KG1 (cell line): Measurements from ENCODE around the gene GDF15.
"Not testable (repeated sequence)": the region's sequence is repeated elsewhere in the genome, so short reads cannot be mapped to it uniquely, and the experiment has no call there.

ENCODE experiments used
- DNase-seq: peaks from one replicate; lab custom pipeline; 2025; lab: John Stamatoyannopoulos, UW

Gene GDF15

DNA sequence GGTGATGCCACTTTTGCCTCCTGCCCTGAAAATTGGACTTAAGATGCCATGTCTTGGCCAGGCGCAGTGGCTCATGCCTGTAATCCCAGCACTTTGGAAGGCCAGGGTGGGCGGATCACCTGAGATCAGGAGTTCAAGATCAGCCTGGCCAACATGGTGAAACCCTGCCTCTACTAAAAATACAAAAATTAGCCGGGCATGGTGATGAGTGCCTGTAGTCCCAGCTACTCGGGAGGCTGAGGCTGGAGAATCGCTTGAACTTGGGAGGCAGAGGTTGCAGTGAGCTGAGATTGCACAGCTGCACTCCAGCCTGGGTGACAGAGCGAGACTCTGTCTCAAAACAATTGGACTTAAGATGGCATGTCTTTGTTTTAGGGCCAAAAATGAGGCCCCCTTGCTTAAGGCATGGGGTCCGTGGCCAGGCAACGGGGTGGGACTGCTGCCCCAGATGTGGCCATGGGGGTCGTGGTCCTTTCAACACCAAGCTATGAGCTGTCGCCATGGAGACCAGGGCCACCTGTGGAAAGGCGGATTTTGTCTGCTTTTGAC lies 21.6 kb upstream of the GDF15 start:
- not testable (repeated sequence) for DNase-seq

DNA sequence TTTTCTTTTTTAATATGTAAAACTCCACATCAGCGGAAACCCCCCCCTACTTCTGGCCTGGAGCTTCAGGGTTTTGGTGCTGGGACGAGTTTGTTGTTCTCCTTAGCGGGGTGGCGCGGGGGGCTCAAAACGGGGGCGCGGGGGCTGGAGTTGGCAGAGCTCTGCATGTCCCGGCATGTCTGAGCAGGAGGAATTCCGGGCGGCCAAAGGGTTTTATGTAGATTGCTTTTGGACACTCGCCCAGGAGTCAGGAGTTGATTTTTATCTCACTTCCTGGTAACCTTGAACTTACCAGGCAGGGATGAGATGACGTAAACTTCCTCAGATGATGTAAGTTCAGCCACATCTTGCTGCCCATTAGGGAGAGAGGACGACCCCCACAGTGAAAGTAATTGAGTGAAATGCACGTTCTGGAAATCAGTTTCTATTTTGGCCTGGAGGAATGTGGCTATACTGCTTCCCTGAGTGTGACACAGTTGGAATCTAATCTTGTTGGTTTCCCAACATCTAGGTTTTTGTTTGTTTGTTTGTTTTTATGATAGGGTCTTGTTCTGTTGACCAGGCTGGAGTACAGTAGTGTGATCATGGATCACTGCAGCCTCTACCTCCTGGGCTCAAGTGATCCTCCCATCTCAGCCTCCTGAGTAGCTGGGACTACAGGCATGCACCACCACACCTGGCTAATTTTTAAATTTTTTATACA lies 21.0 kb upstream of the GDF15 start:
- DNase-seq: no peak

DNA sequence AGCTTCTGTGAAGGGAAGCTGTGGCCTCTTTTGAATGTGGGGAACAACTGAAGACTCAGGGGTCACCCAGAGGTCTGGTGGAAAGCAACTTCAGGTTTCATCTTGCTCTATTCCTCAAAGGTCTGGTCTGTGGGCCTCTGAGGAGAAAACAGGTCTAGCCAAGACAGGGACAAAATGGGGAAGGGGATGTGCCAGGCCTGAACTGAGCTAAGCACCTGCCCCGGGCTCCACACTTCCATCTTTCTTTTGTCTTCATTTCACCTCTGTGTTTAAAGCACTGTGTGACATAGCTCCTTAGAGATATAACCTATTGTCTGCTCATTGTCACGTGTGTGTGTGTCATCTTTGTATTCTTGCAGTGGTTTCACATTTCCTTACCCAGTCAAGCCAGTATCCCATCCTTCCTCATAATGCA lies 19.9 kb upstream of the GDF15 start:
- no peak for DNase-seq

DNA sequence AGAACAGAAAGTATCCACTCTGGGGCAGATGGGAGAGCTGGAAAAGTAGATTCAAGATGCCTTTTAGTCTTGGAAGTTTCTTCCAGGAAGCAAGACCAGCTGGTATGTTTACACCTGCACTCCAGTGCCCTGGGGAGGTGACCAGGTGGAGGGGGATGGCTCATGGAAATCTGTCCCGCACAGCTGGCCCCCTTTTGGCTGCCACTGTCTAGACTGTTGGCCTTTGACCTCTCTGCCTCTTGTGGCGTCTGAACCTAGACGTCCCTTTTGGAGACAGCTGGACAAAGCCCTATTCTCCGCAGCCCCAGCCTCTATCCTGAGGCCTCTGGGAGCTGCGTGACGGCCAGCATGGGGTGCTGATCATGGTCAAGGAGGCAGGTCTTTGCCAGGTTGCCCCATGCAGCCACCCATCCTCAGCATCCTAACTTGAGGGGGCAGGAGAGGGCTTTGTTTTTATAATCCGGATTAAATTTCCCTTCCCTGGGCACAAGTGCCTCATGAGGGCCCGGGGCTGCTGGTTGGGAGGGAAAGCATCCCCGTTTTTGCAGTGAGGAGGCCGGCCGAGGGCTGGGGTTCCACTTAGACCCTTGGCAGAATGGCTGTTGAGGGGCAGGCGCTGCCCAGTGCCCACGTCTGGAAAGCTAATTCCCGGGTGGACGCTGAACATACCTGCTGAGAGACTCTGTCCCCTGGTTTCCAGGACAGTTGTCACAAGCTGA lies 17.3 kb upstream of the GDF15 start:
- DNase-seq: no peak

DNA sequence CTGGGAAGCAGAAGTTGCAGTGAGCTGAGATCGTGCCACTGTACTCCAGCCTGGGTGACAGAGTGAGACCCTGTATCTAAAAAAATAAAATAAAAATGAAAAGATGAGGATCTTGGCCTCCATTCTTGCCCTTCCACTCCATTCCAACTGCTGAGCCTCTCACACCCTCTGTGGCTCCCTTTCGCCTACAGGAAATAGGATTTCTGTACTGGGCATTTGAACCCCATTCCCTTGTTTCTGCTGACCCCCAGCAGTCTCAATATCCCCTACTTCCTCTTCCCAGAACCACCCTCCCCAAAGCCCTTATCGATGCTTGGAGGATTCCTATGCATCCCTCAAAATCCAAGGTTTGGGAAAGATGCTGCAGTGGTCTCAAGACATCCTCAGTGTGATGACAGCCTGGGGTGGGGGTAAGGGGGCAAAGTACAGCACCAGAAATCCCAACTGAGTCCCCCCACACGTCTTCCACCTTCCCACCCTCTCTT lies 12.5 kb upstream of the GDF15 start:
- no peak for DNase-seq

DNA sequence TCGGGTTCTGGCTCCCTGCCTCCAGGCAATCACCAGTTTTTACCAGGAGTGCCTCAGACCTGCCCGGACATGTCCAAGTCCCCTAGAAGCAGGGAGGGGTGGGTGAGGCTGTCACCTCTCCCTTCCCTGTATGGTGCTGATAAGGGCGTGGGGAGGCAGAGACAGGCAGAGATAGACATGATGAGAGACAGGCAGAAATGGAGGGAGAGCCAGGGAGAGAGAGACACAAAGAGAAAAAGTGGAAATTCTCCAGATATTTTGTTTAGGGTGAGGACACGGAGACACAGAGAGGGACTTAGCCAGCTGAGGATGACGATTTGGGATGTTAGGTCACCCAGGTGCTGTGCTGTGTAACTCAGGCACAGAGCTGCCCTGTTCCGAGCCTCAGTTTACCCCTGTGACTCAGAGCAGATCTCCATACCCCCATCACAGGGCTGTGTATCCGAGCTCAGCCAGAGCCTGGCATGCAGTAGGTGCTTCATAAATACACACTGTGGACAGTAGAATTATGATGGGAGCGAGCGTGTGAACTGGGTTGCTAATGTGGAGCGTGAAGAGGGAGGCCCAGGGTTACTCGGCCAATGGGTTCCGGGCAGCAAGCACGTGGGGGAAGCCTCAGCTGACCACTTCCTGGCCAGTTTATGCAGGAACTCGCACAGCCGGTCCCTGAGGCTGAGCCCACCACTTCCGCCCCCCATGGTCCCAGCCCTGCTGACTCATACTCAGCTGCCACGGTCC lies 11.9 kb upstream of the GDF15 start:
- DNase-seq: peak; percentile 85

DNA sequence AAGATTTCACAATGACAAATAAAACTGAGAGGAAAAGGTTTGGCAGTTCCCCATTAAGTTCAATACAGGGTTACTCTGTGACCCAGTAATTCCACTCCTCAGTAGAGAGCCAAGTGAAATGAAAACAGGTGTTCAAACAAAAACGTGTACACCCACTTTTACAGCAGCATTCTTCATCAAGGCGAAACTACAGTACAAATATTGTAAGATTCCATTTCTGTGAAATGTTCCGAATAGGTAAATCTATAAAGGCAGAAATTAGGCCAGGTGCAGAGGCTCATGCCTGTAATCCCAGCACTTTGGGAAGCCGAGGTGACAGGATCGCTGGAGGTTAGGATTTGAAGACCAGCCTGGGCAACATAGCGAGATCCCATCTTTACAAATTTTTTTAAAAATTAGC lies 8.9 kb upstream of the GDF15 start:
- DNase-seq: no peak

DNA sequence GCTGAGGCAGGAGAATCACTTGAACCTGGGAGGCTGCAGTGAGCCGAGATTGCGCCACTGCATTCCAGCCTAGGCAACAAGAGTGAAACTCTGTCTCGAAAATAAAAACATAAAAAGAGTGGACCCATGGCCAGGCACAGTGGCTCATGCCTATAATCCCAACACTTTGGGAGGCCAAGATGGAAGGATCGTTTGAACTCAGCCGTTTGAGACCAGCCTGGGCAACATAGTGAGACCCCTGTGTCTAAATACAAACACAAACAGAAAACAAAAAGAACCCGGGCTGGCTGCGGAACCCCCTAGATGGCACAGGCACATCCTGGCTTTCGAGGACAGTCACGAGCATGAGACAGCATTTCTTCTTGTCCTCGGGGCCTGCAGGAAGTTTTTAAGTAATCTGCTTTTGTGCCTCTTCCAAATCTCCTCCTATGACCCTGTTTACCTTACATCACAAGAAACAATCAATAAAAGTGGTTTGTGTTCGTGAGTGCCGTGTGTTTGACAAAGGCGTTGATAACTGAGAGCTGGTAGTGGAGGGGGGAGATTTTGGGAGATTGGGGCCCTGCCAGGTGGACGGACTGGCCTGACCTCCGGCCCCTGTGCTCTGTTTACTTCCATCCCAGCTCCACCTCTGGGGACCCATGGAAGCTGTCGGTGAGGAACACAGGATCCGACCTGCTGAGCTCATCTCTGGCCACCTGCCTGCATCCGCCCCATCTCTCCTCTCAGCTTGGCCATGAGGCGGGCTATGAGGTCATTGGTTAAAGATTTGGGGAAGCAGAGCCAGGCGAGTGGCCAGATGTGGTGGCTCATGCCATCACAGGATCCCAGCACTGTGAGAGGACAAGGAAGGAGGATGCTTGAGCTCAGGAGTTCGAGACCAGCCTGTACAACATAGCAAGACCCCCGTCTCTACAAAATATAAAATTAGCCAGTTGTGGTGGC lies 5.9 kb upstream of the GDF15 start:
- no peak for DNase-seq

DNA sequence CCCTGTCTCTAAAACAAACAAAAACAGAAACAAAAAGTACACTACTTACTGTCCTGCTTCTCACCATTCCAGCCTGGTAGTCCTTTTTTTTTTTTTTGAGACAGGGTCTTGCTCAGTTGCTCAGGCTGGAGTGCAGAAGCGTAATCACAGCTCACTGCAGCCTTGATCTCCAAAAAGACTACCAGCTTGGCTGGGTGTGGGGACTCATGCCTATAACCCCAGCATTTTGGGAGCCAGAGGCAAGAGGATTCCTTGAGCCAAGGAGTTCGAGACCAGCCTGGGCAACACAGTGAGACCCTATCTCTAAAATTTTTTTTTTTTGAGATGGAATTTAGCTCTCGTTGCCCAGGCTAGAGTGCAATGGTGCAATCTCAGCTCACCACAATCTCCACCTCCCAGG lies 5.1 kb upstream of the GDF15 start:
- no peak for DNase-seq

DNA sequence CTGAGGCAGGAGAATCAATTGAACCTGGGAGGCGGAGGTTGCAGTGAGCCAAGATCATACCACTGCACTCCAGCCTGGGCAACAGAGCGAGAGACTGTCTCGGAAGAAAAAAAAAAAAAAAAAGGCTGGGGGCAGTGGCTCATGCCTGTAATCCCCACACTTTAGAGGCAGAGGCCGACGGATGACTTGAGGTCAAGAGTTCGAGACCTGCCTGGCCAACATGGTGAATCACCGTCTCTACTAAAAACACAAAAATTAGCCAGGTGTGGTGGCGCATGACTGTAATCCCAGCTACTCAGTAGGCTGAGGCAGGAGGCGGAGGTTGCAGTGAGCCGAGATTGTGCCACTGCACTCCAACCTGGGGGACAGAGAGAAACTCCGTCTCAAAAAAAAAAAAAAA lies 2.3 kb upstream of the GDF15 start:
- DNase-seq: not testable (repeated sequence)

DNA sequence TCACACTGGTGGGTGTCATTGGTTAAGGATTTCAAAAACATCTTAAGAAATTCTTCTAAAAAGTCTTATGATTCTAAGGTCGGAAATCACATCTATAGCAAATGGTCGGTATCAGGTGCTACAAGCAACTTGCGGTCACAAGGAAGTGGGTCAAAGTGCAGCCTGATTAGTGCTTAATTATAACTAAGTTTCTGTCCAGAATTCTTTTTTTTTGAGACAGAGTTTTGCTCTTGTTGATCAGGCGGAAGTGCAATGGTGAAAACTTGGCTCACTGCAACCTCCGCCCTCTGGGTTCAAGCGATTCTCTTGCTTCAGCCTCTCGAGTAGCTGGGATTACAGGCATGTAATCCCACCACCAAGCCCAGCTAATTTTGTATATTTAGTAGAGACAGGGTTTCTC lies 1.2 kb upstream of the GDF15 start:
- DNase-seq: no peak

DNA sequence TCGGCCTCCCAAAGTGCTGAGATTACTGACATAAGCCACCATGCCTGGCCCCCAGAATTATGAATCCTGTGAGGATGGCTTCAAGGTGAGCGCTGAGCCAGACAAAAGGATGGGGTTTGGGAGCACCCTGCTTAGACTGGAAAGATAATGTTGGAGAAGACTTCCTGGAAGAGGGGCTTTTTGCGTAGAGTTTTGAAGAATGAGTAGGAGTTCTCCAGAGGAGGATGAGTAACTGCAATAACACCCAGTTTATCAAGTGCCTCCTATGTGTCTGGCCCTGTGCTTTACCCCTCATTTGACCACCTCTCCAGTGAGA lies 641 bp upstream of the GDF15 start:
- DNase-seq: no peak

DNA sequence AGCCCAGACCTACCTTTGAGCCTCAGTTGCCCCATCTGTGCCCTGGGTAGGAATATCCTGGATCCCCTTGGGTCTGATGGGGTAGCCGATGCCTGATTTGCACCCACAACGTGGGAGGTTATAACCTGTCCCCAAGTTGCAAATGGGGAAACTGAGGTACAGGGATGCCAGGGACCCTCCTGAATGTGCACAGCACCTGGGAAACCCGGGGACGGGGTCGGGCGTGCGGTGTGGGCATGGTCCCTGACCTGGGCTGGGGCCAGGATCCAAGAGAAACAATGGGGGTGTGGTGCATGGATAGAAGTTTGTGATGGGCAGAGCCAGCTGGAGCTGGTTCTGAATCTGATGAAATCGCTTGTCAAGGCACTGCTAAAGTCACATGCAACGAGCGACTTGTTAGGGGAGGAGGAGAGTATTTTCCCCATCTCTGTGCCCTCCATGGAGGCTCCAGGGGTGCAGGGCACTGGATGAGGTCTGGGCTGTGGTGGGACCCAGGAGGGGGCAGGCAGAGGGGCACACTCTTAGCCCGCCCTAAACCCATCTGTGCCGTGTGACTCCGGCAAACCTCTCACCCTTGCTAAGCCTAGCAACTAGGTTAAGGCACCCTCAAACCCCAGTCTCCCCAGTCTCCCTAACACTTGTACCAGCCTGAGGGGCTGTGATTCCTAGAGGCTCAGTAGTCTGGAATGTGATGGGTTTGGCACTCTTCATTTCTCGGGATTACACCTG lies 749 bp downstream of the GDF15 start:
- DNase-seq: no peak

DNA sequence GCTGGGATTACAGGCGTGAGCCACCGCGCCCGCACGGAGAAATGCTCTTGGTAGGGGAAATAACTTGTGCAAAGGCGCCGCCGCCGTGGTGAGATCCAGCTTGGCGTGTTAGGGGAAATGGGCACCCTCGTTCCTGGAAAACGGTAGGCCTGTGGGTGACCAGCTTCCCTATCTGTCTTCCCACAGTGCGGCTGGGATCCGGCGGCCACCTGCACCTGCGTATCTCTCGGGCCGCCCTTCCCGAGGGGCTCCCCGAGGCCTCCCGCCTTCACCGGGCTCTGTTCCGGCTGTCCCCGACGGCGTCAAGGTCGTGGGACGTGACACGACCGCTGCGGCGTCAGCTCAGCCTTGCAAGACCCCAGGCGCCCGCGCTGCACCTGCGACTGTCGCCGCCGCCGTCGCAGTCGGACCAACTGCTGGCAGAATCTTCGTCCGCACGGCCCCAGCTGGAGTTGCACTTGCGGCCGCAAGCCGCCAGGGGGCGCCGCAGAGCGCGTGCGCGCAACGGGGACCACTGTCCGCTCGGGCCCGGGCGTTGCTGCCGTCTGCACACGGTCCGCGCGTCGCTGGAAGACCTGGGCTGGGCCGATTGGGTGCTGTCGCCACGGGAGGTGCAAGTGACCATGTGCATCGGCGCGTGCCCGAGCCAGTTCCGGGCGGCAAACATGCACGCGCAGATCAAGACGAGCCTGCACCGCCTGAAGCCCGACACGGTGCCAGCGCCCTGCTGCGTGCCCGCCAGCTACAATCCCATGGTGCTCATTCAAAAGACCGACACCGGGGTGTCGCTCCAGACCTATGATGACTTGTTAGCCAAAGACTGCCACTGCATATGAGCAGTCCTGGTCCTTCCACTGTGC lies 2.4 kb downstream of the GDF15 start:
- peak; percentile 70 for DNase-seq

DNA sequence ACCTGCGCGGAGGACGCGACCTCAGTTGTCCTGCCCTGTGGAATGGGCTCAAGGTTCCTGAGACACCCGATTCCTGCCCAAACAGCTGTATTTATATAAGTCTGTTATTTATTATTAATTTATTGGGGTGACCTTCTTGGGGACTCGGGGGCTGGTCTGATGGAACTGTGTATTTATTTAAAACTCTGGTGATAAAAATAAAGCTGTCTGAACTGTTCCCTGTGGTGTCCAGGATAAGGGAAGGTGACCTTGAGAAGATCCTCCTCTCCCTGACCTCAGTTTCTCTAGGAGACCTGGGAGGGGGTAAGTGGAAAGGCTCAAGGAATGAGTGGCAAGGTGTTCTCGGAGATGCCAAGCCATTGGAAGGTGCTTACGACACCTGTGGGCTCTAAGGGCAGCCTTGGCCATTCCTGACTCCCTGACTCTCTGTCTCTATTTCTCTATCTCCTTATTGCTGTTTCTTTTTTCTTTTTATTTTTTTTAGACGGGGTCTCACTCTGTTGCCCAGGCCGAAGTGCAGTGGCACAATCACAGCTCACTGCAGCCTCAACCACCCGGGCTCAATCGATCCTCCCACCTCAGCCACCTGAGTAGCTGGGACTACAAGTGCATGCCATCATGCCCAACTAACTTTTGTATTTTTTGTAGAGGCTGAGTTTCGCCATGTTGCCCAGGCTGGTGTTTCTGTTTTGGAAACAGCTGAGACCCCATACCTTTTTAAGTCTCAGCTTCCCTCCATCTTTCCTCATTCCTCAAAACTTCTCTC lies 3.2 kb downstream of the GDF15 start:
- no peak for DNase-seq

DNA sequence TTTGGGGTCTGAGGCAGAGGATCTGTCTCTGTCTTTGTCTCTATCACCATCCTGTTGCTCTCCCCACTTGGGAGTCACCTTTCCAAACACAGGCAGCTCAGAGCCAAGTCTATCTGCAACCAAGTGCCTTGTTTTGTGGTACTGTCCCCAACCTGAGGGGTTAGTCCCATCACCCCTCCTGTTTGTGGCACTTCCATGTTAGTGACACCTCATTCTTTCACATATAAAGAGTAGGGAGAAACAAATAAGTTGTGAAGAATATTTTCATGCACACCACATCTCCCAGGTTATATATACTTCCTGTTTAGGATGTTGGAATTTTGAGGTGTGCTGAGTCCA lies 3.7 kb downstream of the GDF15 start:
- no peak for DNase-seq

DNA sequence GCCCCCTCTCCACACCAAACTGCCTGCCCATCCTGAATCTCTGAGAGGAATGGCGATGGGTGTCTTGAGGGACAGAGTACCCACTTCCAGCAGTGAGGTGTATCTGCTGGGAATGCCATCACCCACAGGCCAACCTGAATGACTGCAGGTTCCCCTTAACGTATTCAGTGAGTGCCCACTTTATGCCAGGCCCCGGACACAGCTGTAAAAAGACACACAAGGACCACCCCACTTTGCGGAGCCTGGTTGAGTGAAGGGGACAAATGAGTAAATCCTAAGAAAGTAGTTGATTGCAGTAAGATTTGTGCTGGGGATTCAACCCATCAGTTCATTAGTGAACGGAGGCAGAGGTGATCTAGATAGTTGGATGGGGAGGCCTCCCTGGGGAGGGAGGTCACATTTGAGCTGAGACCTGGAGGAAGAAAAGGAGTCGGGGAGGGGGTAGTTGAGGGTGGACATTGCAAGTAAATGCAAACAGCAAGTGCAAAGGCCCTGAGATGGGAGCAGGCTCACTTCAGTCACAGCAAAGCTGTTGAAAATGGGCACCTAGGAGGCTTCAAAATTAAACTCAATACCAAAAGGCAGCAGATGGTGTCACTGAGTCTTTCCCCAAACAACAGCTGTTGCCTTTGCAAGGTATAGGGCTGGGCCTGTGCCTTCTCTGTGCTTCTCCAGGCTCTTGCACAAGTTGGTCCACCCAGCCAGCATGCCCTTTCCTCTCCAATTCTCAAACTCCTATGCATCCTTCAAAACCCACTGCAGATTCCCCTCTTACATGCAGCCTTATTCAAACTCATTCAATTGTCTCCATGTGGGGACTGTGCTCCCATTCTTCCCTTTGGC lies 4.3 kb downstream of the GDF15 start:
- DNase-seq: no peak

DNA sequence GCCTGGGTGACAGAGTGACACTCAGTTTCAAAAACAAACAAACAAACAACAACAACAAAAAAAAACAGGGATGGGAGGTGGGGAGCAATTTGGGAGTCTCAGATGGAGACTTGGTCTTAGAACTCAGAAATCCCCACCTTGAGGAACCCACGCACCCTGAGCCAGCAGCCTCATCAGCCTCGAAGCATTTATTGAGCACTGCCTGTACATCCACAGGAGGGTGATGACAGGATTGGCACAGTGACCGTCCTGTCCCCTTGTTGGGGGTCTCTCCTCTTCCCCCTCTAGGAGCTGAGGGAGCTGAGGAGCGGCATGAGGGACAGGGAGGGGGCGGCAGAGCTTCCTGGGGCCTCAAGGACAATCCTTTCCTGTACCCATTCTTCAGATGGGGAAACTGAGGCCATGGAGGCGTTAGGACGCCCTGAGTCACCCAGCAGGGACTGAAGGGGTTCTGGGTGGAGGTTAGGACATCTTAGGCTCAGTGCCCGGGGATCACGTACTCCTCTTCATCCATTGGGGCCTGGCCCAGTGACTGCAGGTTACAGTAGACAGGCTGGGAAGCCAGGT lies 5.6 kb downstream of the GDF15 start:
- DNase-seq: no peak
